Left hindlimb (tissue), 1 donor: ENCODE measurements around the gene R3HDM4.
"Not testable (repeated sequence)": the region's sequence is repeated elsewhere in the genome, so short reads cannot be mapped to it uniquely, and the experiment has no call there.

Source experiments
- DNase-seq: peaks from one replicate; pipeline ENCODE4 v3.0.0-alpha.2; 2018

The R3HDM4 gene

DNA sequence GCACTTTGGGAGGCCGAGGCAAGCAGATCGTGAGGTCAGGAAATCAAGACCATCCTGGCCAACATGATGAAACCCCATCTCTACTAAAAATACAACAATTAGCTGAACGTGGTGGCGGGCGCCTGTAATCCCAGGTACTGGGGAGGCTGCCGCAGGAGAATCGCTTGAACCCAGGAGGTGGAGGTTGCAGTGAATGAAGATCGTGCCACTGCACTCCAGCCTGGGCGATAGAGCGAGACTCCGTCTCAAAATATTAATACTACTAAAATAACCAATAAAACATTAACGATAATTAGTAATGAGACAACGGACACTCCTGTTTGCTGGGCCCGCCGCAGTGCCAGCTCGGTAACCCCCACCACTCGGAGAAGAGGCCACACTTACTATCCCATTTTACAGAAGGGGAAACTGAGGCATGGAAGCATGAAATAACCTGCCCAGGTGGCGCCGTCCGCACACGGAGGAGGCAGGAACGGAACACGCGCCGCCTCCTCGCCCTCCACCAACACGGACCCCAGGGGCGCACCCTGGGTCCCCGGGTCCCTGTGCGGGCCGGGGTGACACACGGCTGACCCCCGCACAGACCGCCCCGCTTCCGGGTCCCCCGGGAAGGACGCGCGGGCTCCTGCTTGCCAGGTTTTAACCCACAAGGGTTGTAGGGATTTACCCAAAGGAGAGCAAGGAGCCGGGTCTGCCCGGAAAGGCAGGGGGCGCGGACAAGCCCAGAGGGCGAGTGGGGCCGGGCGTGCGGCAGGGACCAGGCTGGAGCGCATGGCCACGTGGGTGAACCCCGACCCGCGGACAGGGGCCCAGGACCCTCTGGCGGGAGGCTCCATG lies 1.6 kb downstream of the R3HDM4 start:
- DNase-seq = no peak

DNA sequence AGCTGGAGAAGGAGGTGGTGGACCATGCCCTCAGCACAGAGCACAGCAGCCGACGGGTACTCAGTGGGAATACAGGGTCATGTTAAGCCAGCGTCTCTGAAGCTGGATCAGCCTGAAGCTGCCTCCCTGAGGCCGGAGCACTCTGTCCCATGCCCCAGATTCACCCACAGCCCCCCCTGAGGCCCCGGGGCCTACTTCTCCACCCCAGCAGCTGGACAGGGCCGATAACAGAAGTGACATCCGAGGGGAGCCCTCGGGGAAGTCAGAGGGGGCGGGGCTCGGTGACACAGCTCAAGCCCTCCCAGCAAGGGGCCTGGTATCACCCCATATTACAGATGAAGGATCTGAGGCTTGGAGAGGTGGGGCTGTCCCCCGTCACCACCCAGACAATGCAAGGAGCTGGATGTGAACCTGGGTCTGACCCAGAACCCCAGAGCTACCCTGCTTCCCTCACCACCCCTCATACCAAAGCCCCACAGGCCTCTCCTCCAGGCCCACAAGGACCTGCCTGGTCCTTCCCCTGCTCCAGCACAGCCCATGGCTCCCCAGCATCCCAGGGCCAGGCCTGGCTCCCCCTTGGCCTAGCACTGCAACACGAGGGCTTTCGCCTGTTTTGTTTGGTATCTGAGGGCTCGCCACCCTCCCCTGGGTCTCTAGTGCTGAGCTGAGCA lies 5.7 kb downstream of the R3HDM4 start:
- no peak for DNase-seq

DNA sequence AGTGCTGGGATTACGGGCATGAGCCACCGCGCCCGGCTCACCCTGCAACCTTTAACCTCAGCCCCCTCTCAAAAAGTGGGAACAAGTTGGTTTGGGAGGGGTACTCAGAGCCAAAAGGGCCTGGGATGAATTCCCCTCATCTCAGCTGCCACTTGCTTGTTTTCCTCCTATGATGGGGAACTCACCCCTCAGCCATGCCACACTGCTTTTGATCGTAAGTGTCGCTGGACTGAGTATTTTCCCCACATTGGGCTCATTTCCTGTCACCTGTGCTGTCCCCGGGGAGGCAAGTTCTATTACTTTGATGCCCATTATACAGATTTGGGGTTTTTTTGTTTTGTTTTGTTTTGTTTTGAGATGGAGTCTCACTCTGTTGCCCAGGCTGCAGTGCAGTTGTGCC lies 6.5 kb downstream of the R3HDM4 start:
- DNase-seq = no peak

DNA sequence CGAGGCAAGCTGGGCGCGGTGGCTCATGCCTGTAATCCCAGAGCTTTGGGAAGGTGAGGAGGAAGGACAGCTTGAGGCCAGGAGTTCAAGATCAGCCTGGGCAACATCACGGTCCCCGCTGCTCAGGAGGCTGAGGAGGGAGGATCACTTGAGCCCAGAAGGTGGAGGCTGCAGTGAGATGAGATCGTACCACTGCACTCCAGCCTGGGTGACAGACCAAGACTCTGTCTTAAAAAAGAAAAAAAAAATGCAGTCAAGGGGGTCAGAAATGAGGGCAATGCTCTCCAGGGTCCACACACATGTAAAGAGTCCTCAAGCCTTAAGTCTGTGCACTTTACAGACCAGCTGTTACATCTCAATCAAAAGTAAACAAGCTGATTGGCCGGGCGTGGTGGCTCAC lies 8.5 kb downstream of the R3HDM4 start:
- DNase-seq = no peak

- no peak for DNase-seq
Measured at GRCh38 chr19:903266-903797, 9.7 kb downstream of the R3HDM4 start.

GRCh38 chr19:902446-903226 lies 10.4 kb downstream of the R3HDM4 start:
- DNase-seq = no peak

DNA sequence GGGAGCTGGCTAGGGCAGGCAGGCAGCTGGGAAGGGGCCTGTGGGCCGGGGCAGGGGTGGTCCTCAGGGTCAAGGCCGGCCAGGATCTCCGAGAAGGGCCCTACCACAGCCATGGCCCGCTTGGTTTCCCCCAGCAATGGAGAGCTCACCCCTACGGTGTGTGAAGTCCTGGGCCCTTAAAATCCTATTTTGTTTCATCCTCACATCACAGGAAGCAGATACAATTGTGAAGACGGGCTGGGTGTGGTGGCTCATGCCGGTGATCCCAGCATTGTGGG lies 11.0 kb downstream of the R3HDM4 start:
- no peak for DNase-seq

- DNase-seq = no peak
Measured at GRCh38 chr19:901216-902092, 11.6 kb downstream of the R3HDM4 start.

GRCh38 chr19:900302-901111 lies 12.5 kb downstream of the R3HDM4 start:
- no peak for DNase-seq

DNA sequence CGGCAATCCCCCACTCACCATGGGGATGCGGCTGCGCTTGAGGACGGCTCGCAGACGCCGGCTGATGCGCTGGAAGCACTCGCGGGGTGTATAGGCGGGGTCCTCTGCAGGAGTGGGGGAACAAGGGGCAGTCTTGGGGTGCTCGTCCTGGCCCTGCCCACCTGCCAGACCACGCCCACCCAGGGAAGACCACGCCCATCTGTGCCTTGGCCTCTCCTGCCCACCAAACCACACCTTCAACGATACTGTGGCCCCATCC lies 13.0 kb downstream of the R3HDM4 start:
- no peak for DNase-seq

GRCh38 chr19:899336-900042 lies 13.5 kb downstream of the R3HDM4 start:
- DNase-seq = no peak

GRCh38 chr19:898663-899062 lies 14.4 kb downstream of the R3HDM4 start:
- no peak for DNase-seq

DNA sequence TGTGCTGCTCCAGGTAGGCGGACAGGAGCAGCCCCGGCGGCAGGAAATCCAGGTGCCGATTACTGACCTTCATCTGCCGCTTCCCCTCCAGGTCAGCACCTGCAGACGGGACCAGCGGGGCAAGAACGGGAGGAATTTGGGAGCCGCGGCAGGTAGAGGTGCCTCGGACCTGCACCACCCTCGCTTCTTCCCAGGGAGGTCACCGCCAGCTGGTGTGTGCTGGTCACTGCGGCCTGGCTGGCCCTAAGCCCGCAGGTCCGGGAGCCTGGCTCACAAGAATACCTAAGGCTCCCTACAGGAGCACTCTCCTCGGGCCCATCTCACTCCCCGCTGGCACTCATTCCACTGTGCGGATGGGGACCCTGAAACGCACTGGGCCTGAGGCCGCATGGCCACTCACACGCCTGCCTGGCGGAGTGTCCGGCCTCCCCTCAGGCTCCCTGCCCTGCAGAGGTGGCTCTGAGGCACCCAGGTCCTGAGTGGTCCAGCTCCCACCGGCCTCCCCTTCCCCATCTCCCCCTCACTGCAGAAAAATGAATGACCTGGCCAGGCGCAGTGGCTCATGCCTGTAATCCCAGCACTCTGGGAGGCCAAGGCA lies 15.5 kb downstream of the R3HDM4 start:
- DNase-seq = no peak

GRCh38 chr19:896999-897398 lies 16.0 kb downstream of the R3HDM4 start:
- DNase-seq = no peak

- no peak for DNase-seq
Measured at GRCh38 chr19:896434-896833, 16.6 kb downstream of the R3HDM4 start.

DNA sequence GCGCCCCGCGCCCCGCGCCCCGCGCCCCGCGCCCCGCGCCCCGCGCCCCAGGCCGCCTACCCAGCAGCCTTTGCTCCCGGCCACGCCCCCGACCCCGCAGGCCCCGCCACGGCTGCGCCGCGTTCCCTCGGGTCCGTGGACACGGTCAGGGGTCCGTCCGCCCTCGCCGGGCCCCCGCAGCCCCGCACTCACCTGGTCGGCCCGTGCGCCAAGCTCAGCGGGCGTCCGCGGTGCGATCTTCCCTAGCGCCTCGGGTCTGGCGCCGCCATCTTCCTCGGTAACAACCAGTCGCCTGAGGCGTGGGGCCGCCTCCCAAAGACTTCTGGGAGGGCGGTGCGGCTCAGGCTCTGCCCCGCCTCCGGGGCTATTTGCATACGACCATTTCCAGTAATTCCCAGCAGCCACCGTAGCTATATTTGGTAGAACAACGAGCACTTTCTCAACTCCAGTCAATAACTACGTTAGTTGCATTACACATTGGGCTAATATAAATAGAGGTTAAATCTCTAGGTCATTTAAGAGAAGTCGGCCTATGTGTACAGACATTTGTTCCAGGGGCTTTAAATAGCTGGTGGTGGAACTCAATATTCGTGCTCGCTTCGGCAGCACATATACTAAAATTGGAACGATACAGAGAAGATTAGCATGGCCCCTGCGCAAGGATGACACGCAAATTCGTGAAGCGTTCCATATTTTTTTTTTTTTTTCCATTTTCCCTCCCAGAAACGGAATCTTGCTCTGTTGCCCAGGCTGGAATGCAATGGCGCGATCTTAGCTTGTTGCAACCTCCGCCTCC lies 19.9 kb downstream of the R3HDM4 start, which contains the start of the genes MED16 and RNU6-9:
Gene MED16 (minus strand): TSS at position 294 of the 796 bp plus-strand sequence. CDS start 2,056 bp downstream, outside the sequence.
Gene RNU6-9 (plus strand): TSS at position 591 of the 796 bp plus-strand sequence.
- peak; percentile 93 for DNase-seq

DNA sequence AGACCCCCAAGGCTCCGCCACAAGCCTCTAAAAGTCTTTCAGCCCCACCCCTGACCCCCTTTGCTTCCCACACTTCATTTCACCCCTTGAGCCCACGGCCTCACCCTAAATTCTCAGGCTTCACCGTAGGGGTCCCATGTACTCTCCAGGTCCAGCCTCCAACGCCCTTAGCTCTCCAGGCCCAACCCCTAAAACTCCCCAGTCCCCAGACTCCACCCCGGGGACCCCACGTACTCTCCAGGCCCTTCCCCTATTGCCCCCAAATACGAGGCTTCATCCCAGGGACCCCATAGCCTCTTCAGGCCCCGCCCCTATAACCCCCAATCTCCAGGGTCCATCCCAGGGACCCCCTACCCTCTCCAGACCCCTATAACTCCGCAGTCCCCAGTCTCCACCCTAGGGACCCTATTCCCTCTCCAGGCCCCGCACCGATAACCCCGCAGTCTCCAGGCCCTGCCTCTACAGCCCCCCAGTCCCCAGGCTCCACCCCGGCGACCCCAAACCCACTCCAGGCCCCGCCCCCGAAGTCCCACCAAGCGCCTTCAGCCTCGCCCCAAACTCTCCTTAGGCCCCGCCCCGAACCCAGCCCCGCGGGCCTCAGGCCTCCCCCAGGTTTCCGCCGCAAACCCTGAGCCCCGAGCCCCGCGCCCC lies 20.7 kb downstream of the R3HDM4 start:
- no peak for DNase-seq

GRCh38 chr19:891421-892200 lies 21.4 kb downstream of the R3HDM4 start:
- not testable (repeated sequence) for DNase-seq
